Mesendoderm (in vitro differentiated cells): Measurements from ENCODE around the gene MTRF1L.

Experiments used
- DNase-seq: peaks from one replicate; pipeline ENCODE4 v3.0.0; 2013
- H2AK5ac ChIP-seq: 2 replicates; pipeline ENCODE4 v1.6.1; 2013; ENCODE audit warnings: low read length, inconsistent platforms
- H2BK120ac ChIP-seq: 2 replicates; pipeline ENCODE4 v1.6.1; 2013; ENCODE audit warnings: low read depth, mild to moderate bottlenecking, low read length, moderate library complexity, mixed read lengths
- H2BK15ac ChIP-seq: replicated peaks from 2 replicates; pipeline ENCODE4 v1.6.1; 2013; ENCODE audit warnings: low read depth, mild to moderate bottlenecking, moderate library complexity
- H2BK5ac ChIP-seq: 2 replicates; pipeline ENCODE4 v1.6.1; 2013; ENCODE audit warnings: low read length, inconsistent platforms
- H3K18ac ChIP-seq: 2 replicates; pipeline ENCODE4 v1.6.1; 2013; ENCODE audit warnings: mild to moderate bottlenecking, low read length, mixed read lengths
- H3K23ac ChIP-seq: one replicate; pipeline ENCODE4 v1.6.1; 2013; ENCODE audit warnings: low read length
- H3K27ac ChIP-seq: 2 replicates; pipeline ENCODE4 v1.5.1; 2013; ENCODE audit warnings: low read depth, mild to moderate bottlenecking, inconsistent platforms, low read length, moderate library complexity
- H3K27me3 ChIP-seq: 2 replicates; pipeline ENCODE4 v1.6.1; 2013; ENCODE audit warnings: low read length, control low read depth, mild to moderate bottlenecking, inconsistent platforms; ENCODE audit not compliant: insufficient read depth, poor library complexity
- H3K36me3 ChIP-seq: 2 replicates; pipeline ENCODE4 v1.6.1; 2013; ENCODE audit warnings: low read length, inconsistent platforms; ENCODE audit not compliant: control insufficient read depth, insufficient read depth
- H3K4ac ChIP-seq: one replicate; pipeline ENCODE4 v1.6.1; 2013; ENCODE audit warnings: low read depth, mild to moderate bottlenecking, low read length, moderate library complexity
- H3K4me1 ChIP-seq: 2 replicates; pipeline ENCODE4 v1.6.1; 2013; ENCODE audit warnings: low read depth, low read length, inconsistent platforms; ENCODE audit not compliant: control insufficient read depth
- H3K4me2 ChIP-seq: 2 replicates; pipeline ENCODE4 v1.6.1; 2013; ENCODE audit warnings: low read length
- H3K4me3 ChIP-seq: 2 replicates; pipeline ENCODE4 v1.5.1; 2013; ENCODE audit warnings: mild to moderate bottlenecking, low read length
- H3K56ac ChIP-seq: one replicate; pipeline ENCODE4 v1.6.1; 2013; ENCODE audit warnings: low read length
- H3K79me1 ChIP-seq: 2 replicates; pipeline ENCODE4 v1.6.1; 2013; ENCODE audit warnings: low read length, inconsistent platforms
- H3K79me2 ChIP-seq: 2 replicates; pipeline ENCODE4 v1.6.1; 2013; ENCODE audit warnings: mild to moderate bottlenecking, low read length; ENCODE audit not compliant: control insufficient read depth, insufficient read depth
- H3K9ac ChIP-seq: 2 replicates; pipeline ENCODE4 v1.6.1; 2013; ENCODE audit warnings: low read length, inconsistent platforms
- H4K5ac ChIP-seq: one replicate; pipeline ENCODE4 v1.6.1; 2013; ENCODE audit warnings: low read length
- H4K8ac ChIP-seq: one replicate; pipeline ENCODE4 v1.6.1; 2013; ENCODE audit warnings: low read depth, mild to moderate bottlenecking, control low read depth, low read length, moderate library complexity
- WGBS: extraction: QIAGEN DNeasy Blood & Tissue Kit; methylation state at CpG from one replicate; pipeline ENCODE4 v1.1.7; 2013; ENCODE audit warnings: low lambda C conversion rate, missing lambda C conversion rate; ENCODE audit not compliant: insufficient coverage; ENCODE audit errors: extremely low coverage; 5-methylcytosine and 5-hydroxymethylcytosine counted together

The MTRF1L gene

DNA sequence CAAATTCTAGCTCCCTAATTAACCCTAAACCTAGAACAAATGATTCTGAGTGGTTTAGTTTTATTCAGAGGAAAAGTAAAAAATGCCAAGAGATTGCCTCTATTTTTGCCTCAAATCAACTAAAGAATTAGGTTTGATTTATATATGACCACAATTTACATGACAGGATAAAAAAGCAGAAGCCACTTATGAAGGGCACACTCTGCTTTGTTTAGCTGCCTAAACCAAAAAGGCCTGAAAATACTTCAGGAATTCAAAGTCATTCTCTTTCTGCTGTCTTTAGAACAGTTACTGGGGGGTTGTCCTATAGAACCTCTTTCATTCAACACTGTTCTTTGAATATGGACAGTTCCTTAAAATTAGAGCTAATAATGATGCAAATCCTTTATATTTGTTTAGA, 25.0 kb downstream of the MTRF1L start:
- H3K79me2 ChIP-seq: peaks cover 87% of the 10 kb centered on the region
- H2BK5ac ChIP-seq: no peak overlapping the region
- H3K27ac ChIP-seq: no peak overlapping the region
- no peak overlapping the region for H3K18ac ChIP-seq
- no peak overlapping the region for H3K4me3 ChIP-seq
- peaks cover 4% of the 10 kb centered on the region for H3K36me3 ChIP-seq
- no peak overlapping the region for H3K23ac ChIP-seq
- no peak overlapping the region for H2AK5ac ChIP-seq
- H3K4me2 ChIP-seq: no peak overlapping the region
- no peak overlapping the region for H3K56ac ChIP-seq
- no peak overlapping the region for H4K8ac ChIP-seq
- H3K79me1 ChIP-seq: peaks cover 2% of the 10 kb centered on the region
- DNase-seq: no peak
- no peak overlapping the region for H2BK120ac ChIP-seq
- H3K9ac ChIP-seq: peak overlapping the region; percentile 15
- H3K27me3 ChIP-seq: no peaks in the 10 kb centered on the region
- H4K5ac ChIP-seq: no peak overlapping the region
- no peak overlapping the region for H3K4ac ChIP-seq
- H2BK15ac ChIP-seq: no peak overlapping the region
- H3K4me1 ChIP-seq: peaks cover 2% of the 10 kb centered on the region

DNA sequence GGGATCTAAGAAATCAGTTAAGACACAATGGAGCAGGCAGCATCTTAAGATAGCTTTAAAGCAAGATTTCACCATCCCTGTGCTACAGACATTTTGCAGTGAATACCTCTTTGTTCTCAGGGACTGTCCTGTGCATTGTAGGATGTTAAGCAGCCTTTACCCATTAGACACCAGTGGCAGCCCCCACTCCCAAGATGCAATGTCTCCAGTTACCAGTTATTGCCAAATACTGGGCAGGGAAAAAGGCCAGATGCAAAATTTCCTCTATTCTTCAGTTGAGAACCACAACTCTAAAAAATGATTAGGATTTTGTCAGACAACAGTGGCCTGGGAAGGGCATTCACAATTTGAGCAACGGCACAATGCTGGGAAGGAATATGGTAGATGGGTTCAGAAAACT, 25.8 kb downstream of the MTRF1L start:
- no peak for DNase-seq
- Histone ChIP-seq H3K4me2 (no peak overlapping the region), H3K4me1 (peaks cover 2% of the 10 kb centered on the region), H4K8ac (no peak overlapping the region), H2BK5ac (no peak overlapping the region), H3K27ac (no peak overlapping the region), H3K18ac (no peak overlapping the region), H3K9ac (peak overlapping the region; percentile 23), H3K79me1 (peaks cover 2% of the 10 kb centered on the region), H2BK120ac (no peak overlapping the region), H3K56ac (peak overlapping the region; percentile 37), H3K4ac (no peak overlapping the region), H3K4me3 (no peak overlapping the region), H2AK5ac (no peak overlapping the region), H2BK15ac (no peak overlapping the region), H3K23ac (no peak overlapping the region), H4K5ac (no peak overlapping the region), H3K79me2 (peaks cover 79% of the 10 kb centered on the region), H3K27me3 (no peaks in the 10 kb centered on the region), H3K36me3 (peaks cover 4% of the 10 kb centered on the region)
- WGBS: no CpG with 5 or more reads among the region's 1 CpG

DNA sequence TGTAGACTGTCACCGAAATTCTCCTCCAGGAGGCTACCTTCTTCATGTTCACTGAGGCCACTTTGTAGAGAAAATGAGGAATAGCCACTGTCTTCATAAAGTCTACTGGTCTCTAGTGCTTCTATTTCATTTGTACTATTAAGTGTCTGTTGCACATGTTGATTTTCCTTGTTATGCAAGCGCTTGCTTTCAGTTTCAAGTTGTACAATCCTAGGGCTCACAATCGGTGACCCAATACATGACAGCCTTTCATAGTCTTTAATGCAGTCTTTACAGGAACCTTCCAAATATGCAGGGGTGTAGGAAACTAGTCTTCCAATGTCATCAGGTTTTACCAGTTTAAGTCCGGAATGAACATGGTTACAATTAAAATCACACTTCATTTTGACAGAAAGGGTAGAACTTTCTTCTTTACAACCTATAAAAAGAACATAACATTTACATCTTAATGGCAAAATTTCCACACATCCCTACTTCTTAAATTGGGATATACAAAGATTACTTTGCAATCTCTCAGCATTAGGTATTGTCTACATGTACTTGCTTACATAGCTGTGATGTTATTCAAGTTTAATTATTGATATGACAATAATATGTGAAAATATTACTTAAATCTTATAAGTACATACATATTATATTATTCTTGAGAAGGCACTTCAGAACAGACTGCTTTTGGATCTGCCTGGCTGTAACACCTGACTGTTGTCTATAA, 27.1 kb downstream of the MTRF1L start:
- no CpG with 5 or more reads among the region's 4 CpGs for WGBS
- H3K18ac ChIP-seq: no peak overlapping the region
- H3K9ac ChIP-seq: no peak overlapping the region
- H3K23ac ChIP-seq: no peak overlapping the region
- H3K4me2 ChIP-seq: no peak overlapping the region
- H3K27me3 ChIP-seq: no peaks in the 10 kb centered on the region
- no peak overlapping the region for H2AK5ac ChIP-seq
- H3K56ac ChIP-seq: no peak overlapping the region
- H2BK5ac ChIP-seq: no peak overlapping the region
- no peak for DNase-seq
- H3K27ac ChIP-seq: no peak overlapping the region
- peaks cover 67% of the 10 kb centered on the region for H3K79me2 ChIP-seq
- no peak overlapping the region for H3K4ac ChIP-seq
- peaks cover 6% of the 10 kb centered on the region for H3K36me3 ChIP-seq
- H3K79me1 ChIP-seq: peaks cover 2% of the 10 kb centered on the region
- no peak overlapping the region for H4K5ac ChIP-seq
- no peak overlapping the region for H3K4me3 ChIP-seq
- peaks cover 2% of the 10 kb centered on the region for H3K4me1 ChIP-seq
- H2BK15ac ChIP-seq: no peak overlapping the region
- no peak overlapping the region for H4K8ac ChIP-seq
- H2BK120ac ChIP-seq: no peak overlapping the region

DNA sequence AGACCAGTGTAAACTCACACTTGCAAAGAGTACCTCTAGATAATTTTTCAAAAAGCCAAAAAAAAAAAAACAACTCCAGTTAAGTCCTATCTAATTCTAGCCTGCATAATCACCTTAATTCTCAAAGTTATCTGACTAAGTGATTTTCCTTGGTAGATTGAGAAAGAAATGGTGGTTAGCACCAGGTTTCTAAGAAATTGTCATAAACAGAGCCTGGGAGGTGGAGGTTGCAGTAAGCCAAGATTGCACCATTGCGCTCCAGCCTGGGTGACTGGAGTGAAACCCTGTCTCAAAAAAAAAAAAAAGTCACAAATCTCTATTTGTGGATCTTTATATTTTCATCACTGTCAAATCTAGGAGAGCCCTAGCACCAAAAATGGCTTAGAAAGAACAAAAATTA, 28.6 kb downstream of the MTRF1L start:
- peaks cover 2% of the 10 kb centered on the region for H3K79me1 ChIP-seq
- no peak overlapping the region for H2BK5ac ChIP-seq
- H3K4me3 ChIP-seq: no peak overlapping the region
- H3K9ac ChIP-seq: no peak overlapping the region
- no peak overlapping the region for H4K5ac ChIP-seq
- H3K23ac ChIP-seq: no peak overlapping the region
- H3K18ac ChIP-seq: no peak overlapping the region
- peaks cover 9% of the 10 kb centered on the region for H3K36me3 ChIP-seq
- no peak overlapping the region for H3K27ac ChIP-seq
- no peak overlapping the region for H2BK15ac ChIP-seq
- H3K4ac ChIP-seq: no peak overlapping the region
- DNase-seq: no peak
- no peak overlapping the region for H4K8ac ChIP-seq
- H3K4me1 ChIP-seq: no peaks in the 10 kb centered on the region
- H2BK120ac ChIP-seq: no peak overlapping the region
- H3K27me3 ChIP-seq: no peaks in the 10 kb centered on the region
- WGBS: no CpG with 5 or more reads among the region's 1 CpG
- no peak overlapping the region for H2AK5ac ChIP-seq
- peaks cover 55% of the 10 kb centered on the region for H3K79me2 ChIP-seq
- no peak overlapping the region for H3K56ac ChIP-seq
- H3K4me2 ChIP-seq: no peak overlapping the region

DNA sequence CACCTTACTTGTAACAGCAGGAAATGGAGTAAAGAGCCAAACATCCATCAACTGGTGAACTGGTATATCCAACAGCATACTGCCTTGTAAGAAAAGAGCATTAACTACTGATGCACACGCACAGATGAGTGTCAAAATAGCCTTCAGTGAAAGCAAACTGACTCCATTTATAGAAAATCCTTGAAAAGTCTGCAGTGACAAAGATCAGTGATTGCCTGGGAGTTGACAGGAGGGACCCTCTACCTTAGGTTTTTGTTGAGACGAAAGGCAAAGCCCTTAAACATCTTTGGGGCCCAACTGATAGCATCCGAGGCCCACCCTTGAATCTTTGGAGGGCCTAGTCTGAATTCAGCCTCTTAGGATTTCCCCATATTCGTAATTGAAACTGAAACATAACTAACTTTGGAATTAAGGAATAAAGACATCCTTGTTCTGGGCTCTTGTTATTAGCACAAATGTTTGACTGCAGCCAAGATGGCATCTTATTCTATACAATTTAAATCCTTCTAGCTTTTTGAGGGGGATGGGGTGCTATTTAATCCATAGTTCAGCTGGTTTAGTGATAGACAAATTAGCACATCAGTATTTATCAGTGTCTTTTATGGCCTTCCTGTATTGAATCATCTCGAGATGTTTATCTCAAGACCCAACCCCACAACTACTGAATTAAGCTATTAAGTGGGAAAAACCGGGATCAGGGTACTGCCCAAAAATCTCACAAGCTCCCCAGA, 32.7 kb downstream of the MTRF1L start:
- H3K4me1 ChIP-seq: no peaks in the 10 kb centered on the region
- no CpG with 5 or more reads among the region's 6 CpGs for WGBS
- no peak overlapping the region for H3K56ac ChIP-seq

More for the DNA sequence above, 32.7 kb downstream of the MTRF1L start:
- no peak overlapping the region for H3K4me3 ChIP-seq
- H2BK120ac ChIP-seq: no peak overlapping the region
- no peak overlapping the region for H3K4me2 ChIP-seq
- no peak for DNase-seq
- no peak overlapping the region for H3K4ac ChIP-seq
- no peak overlapping the region for H4K8ac ChIP-seq
- no peak overlapping the region for H2AK5ac ChIP-seq
- peaks cover 2% of the 10 kb centered on the region for H3K79me1 ChIP-seq
- H2BK5ac ChIP-seq: no peak overlapping the region
- H3K27me3 ChIP-seq: no peaks in the 10 kb centered on the region
- H2BK15ac ChIP-seq: no peak overlapping the region
- no peak overlapping the region for H3K18ac ChIP-seq
- no peak overlapping the region for H3K23ac ChIP-seq
- H3K36me3 ChIP-seq: peaks cover 7% of the 10 kb centered on the region
- peaks cover 18% of the 10 kb centered on the region for H3K79me2 ChIP-seq
- no peak overlapping the region for H3K27ac ChIP-seq
- H3K9ac ChIP-seq: no peak overlapping the region
- H4K5ac ChIP-seq: no peak overlapping the region
